Peyer's patch (tissue), 4 donors: Measurements from ENCODE around the gene DSCAML1.

ENCODE experiments used
- CTCF ChIP-seq, 6 experiments: fragments of 450-650 bp in 4 of 6; fragments of 200-600 bp in 2 of 6; sonication (generic) in 1 of 6; IDR thresholded peaks; one replicate each; pipeline ENCODE4 v1.5.1; 2017 to 2019; ENCODE audit warnings: antibody characterized with exemption in 6 of 6, mild to moderate bottlenecking in 3 of 6, moderate library complexity in 1 of 6
- POLR2A ChIP-seq, 2 donors: fragments of 450-650 bp; IDR thresholded peaks; one replicate each; pipeline ENCODE4 v1.5.1; 2017; ENCODE audit warnings: antibody characterized with exemption in 2 of 2, mild to moderate bottlenecking in 2 of 2, moderate library complexity in 2 of 2

- TF ChIP-seq CTCF (IDR thresholded peaks at IDR 0.05), result no peak
- no peak for TF ChIP-seq POLR2A (IDR thresholded peaks at IDR 0.05)
Measured at GRCh38 chr11:117563556-117563955, 233.5 kb downstream of the DSCAML1 start.
